Karpas-422 (cell line): ENCODE results near the gene C1QTNF9B. TPM values are rescaled to one million over a fixed set of nuclear protein-coding genes. Genes with fewer than 3 reads are reported as not detected.

Experiments
- total RNA-seq: library from RNA; depleted of rRNA; stranded (reverse); fragments of >200 nt; shearing (Covaris generic); gene quantifications from 2 replicates; pipeline ENCODE4 v1.2.3, GENCODE V29; 2014; ENCODE audit warnings: low replicate concordance; rRNA removed

The C1QTNF9B gene
- total RNA-seq, 1 experiment from 2014 or later = not detected

Other genes starting within 250 kb of the C1QTNF9B start
- gene MIPEP, start 8.1 kb downstream of the C1QTNF9B start, total RNA-seq = 10.2 and 10.5 TPM in 2 replicates